PFSK-1 (cell line): ENCODE results near the gene CLCN7.

Source experiments
- FOXP2 ChIP-seq: optimal IDR thresholded peaks from 2 replicates; pipeline ENCODE3; 2011; ENCODE audit warnings: borderline replicate concordance, control low read depth, inconsistent platforms; ENCODE audit not compliant: insufficient read depth; ENCODE audit errors: extremely low read length, extremely low read depth
- POLR2AphosphoS5 ChIP-seq: IDR thresholded peaks from 2 replicates; pipeline ENCODE4 v1.6.1; 2012; ENCODE audit warnings: low read depth, mild to moderate bottlenecking, control low read depth, low read length, moderate library complexity
- REST ChIP-seq, 2 experiments: IDR thresholded peaks; 2 replicates each; pipeline versions ENCODE4 v1.6.1 to v1.8.0; 2011 to 2012; ENCODE audit warnings: low read depth in 2 of 2, low read length in 2 of 2, control low read depth in 1 of 2, inconsistent platforms in 1 of 2, mild to moderate bottlenecking in 1 of 2, moderate library complexity in 1 of 2; ENCODE audit not compliant: insufficient read depth in 1 of 2
- SIN3A ChIP-seq: IDR thresholded peaks from 2 replicates; pipeline ENCODE4 v1.6.1; 2012; ENCODE audit warnings: mild to moderate bottlenecking, low read length, moderate library complexity, borderline replicate concordance; ENCODE audit not compliant: insufficient read depth
- TAF1 ChIP-seq: IDR thresholded peaks from 2 replicates; pipeline ENCODE4 v1.6.1; 2012; ENCODE audit warnings: low read length, control low read depth, borderline replicate concordance; ENCODE audit not compliant: insufficient read depth

The CLCN7 gene

DNA sequence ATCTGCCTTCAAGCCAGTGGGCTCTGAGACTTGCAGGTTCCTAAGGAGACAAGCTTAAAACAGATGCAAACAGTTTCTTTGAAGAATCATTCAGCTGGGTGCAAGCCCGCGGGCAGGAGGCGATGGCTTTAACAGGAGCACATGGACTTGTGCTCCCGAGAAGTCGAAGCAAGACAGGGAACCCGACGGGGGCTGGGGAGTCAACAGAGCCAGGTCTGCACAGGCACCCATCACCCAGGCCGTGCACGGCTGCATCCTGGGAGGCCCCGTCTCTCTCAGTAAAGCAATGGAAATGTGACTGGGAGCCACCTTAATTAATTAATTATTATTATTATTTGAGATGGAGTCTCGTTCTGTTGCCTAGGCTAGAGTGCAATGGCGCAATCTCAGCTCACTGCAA lies 14.2 kb upstream of the CLCN7 start:
- TF ChIP-seq SIN3A (no peak), REST (IDR thresholded peaks at IDR 0.05; ENCODE audit: insufficient read depth in 1 of 2, low read depth in 2 of 2, low read length in 2 of 2) (no peak), POLR2AphosphoS5 (no peak), TAF1 (no peak), FOXP2 (no peak)

DNA sequence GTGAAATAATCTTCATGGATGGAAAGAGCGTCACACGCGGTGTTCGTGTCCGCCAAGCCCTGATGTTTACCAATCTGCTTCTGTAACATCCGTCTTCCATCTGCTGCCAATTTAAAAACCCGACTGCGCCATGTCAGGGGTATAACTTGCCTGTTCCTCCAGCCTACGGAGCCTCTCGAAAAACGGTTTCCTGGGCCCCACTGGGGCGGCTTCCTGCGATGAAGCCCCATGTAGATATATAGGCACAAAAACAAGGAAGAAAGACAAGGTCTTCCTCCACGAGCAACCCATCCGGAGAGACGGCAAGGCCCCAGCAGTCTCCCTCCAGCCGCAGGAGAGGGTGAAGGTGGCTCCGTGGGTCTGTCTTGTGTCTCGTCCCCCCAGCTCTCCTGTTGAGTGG lies 13.8 kb upstream of the CLCN7 start, which contains the start of gene PTX4:
Gene PTX4 (minus strand): TSS at position 326 of the 400 bp plus-strand sequence. CDS start 35 bp downstream, at position 291.
- TF ChIP-seq FOXP2 (no peak), SIN3A (no peak), TAF1 (no peak), POLR2AphosphoS5 (no peak), REST (IDR thresholded peaks at IDR 0.05; ENCODE audit: insufficient read depth in 1 of 2, low read depth in 2 of 2, low read length in 2 of 2) (no peak)

DNA sequence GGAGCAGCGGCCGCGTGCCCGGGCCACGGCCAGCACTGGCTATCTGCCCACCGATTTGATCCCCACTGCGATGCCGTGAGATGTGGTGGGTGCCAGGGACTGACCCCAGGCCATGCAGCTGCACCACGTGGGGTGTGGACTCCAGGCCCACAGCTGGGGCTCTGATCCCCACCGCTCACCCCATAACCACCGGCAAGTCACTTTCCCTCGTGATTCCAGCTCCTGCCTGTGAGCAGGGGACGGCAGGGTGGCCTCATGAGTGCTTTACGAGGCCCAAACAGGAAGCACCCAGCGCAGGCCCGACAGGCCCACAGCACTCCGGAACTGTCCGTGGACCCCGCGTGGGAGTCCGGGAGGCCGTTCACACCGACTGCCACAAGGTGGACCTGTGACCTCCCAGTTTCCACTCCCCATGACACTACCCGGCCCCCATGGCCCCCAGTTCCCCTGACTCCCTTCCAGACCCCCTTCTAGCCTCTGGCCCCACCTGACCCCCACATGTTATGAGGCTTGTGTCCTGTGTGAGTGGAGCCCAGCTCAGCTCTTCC lies 13.3 kb upstream of the CLCN7 start:
- no peak for TF ChIP-seq SIN3A
- TF ChIP-seq TAF1 = no peak
- TF ChIP-seq REST (IDR thresholded peaks at IDR 0.05; ENCODE audit: insufficient read depth in 1 of 2, low read depth in 2 of 2, low read length in 2 of 2) = no peak
- TF ChIP-seq FOXP2 = no peak
- TF ChIP-seq POLR2AphosphoS5 = no peak

GRCh38 chr16:1487395-1488053 lies 12.7 kb upstream of the CLCN7 start:
- TF ChIP-seq REST (IDR thresholded peaks at IDR 0.05; ENCODE audit: insufficient read depth in 1 of 2, low read depth in 2 of 2, low read length in 2 of 2) = no peak
- no peak for TF ChIP-seq FOXP2
- TF ChIP-seq TAF1 = no peak
- TF ChIP-seq SIN3A = no peak
